NCI-H2171 treated with DMSO at 0.1 percent for 48 hours (cell line): ENCODE measurements around the gene FLNA.

Experiments used
- DNase-seq: peaks from one replicate; lab custom pipeline; 2025; lab: John Stamatoyannopoulos, UW

FLNA gene

DNA sequence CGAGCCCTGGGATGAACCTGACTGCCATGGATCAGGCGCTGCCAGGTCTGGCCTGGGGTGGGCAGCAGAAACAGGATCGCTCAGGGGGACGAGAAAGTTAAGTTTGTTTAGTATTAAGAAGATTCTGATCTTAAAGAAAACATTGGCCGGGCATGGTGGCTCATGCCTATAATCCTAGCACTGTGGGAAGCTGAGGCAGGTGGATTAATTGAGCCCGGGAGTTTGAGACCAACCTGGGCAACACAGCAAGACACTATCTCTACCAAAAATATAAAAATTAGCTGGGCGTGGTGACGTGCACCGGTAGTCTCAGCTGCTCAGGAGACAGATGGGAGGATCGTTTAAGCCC lies 696 bp upstream of the FLNA start:
- DNase-seq = no peak

DNA sequence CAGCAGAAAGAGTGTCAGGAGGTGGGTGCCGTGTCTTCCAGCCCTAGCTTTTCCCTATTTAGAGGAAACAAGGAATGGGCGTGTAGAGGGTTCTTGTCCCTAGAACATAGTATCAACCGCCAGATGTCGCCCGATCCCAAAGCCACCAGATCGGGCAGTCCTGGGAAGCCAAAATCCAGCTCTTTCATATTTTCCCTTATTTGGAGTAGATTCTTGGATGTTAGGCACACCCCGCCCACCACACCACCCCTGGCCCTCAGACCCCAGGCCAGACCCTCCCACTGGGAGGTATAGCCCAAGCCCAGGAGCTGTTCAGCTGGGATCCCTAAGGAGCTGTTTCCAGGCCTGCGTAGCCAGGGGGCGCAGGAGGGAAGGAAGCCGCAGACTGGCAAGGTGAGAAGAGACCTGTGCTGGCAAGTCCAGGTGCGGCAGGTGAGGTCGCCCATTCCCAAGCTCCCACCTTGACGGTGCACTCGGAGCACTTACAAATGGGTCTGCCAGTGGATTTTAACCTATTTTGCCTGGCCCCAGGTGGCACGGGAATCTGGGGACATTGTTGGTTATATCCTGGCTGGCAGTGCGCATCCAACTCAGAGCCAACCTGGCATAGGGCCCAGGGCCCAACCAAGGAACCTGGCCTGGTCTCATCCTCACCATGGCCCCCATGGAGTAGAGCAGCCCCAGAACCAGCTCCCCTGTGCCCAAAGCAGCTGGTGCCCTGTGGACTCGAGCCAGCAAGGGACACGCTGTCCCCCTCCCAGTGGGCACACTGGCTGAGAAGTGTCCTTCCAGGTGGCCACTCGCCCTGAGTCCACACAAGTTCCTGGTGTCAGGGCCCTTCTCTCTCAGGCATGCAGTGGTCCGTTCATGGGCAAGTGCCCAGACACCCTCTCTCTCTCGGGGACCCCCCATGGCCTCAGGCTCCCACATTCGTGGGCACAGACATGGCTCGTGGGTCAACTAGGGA lies 811 bp downstream of the FLNA start:
- peak; percentile 76 for DNase-seq

- no peak for DNase-seq
Observed at GRCh38 chrX:154372612-154373022, 1.8 kb downstream of the FLNA start.

- DNase-seq = no peak
Observed at GRCh38 chrX:154371789-154372300, 2.6 kb downstream of the FLNA start.

DNA sequence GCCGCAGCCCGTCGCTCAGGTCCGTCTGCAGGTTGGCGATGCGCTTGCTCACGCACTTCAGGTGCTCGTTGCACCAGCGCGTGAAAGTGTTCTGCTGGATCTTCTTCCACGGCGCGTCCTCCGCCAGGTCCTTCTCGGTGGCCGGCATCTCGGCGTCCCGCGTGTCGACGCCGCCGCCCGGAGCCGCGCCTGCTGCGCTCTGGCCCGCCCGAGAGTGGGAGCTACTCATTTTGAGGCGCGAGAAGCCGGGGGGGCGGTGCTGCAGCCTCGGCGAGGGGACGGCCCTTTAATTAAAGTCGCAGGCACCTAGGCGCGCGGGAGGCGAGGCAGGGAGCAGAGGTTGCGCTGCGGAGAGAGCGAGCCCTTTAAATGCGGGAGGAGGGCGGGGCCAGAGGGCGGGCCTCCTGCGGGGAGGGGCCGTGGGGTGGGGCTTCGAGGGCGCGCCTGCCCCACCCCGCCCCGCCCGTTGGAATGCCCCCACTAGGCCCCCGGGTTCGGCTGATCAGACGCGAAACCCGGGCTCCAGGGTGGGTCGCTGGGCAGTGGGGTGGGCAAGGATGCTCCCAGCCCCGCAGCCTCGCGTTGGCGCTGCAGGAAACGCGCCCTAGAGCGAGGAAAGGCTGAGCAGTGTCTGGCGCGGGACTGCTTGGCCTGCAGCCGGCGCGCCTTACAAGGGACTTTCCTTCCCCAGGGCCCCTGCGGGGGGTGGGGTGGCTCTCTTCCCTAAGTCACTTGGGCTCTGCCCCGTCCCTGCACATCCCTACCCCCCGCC lies 3.2 kb downstream of the FLNA start:
- peak; percentile 84 for DNase-seq

DNA sequence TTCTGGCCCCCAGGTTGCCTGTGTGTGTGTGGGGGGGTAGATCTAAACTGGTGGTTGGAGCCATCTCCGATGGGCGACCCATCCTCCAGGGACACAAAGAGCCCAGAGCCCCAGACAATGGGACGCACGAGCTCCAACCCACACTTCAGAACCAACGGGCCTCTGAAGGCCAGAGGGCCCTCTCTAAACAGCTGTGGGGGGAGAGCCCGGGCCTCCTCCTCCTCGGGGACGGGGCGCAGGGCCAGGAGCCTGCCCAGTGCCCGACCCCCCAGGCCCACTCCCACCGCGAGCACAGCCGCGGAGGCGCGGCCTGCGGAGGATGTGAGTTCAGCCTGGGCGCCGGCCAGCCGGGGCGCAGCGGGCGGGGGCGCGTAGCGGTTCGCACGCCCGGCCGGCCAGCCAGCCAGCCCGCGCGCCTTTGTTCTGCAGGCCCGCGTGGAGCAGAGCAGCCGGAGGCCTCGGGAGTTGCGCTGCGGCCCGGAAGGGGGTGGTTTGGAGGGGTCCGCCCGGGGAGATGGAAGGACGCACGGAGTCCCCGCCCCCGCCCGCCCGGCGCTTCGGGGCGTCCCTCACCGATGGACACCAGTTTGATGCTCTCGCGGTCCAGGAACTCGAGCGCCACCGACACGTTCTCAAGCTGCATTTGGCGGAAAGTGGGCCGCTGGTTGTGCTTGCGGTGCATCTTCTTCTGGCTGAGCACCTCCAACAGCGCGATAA lies 4.0 kb downstream of the FLNA start:
- no peak for DNase-seq

GRCh38 chrX:154369449-154370299 lies 4.8 kb downstream of the FLNA start:
- DNase-seq = peak; percentile 64

DNA sequence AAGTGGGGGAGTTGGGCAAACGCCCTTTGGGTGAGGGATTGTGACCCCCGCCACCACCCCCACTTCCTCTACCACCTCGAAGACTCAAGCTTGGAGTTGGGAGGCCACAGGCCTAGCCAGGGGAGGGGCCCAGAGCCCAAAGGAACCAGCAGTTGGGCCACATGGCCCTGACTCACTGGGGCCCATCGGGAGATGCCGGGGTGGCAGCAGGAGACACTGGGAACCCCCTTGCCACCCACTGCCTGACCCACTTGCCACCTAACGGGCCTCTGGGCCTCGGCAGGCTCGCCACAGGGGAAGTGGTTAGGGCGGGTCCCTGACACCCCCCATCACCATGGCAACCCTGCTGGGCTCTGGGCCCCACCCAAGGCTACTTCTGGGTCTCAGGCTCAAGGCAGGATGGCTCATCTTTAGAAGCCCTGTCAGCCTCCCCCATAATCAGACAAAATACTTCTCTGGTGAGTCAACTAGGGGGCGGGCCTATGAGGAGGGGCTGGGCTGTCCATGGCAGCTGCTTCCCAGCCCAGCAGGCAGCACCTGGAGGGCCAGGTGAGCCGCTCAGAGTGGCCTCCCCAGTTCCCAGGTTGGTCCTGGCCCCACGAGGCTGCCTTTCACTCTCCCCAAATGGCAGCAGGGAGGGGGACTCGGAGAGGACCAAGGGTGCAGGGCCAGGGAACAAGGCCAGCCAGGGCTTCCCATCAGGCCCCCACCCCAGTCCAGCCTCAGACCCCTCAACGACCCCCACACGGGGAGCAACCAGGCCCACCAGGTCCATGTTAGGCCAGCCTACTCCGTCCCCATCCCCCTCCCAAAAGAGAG lies 5.6 kb downstream of the FLNA start:
- no peak for DNase-seq

- no peak for DNase-seq
Observed at GRCh38 chrX:154367474-154368308, 6.7 kb downstream of the FLNA start.

- DNase-seq = no peak
Observed at GRCh38 chrX:154366666-154367055, 7.8 kb downstream of the FLNA start.

GRCh38 chrX:154365997-154366665 lies 8.3 kb downstream of the FLNA start:
- DNase-seq = no peak

- DNase-seq = no peak
Observed at GRCh38 chrX:154365052-154365600, 9.3 kb downstream of the FLNA start.

- DNase-seq = no peak
Observed at GRCh38 chrX:154363706-154364439, 10.6 kb downstream of the FLNA start.

DNA sequence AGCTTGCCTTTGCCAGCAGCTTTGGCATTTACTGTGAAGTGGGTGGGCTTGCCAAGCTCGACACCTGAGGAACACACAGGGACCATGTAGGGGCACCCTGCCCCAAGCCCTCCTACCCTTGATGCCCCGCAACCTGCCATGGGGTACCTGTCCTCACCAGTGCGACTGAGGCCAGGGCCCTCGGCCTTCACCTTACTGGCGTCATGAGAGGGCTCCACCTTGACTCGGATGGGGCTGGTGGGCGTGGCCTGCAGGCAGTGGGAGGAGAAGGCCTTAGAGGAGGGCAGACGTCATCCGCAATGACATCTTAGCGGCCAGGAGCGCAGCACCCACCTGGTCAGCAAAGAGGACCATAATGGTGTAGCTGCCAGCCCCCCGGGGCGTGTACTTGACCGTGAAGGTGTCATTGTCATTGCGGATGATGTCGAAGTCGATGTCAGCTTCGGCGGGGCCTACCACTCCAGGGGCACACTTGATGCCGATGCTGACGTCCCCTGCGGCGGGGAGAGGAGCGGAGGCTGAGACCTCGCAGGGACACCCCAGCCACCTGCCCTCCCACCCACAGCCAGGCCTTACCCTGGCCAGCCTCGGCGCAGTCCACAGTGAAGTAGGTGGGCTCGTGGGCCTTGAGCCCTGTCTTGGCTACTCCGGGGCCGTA lies 12.2 kb downstream of the FLNA start:
- DNase-seq = no peak

- no peak for DNase-seq
Observed at GRCh38 chrX:154360155-154360713, 14.2 kb downstream of the FLNA start.

DNA sequence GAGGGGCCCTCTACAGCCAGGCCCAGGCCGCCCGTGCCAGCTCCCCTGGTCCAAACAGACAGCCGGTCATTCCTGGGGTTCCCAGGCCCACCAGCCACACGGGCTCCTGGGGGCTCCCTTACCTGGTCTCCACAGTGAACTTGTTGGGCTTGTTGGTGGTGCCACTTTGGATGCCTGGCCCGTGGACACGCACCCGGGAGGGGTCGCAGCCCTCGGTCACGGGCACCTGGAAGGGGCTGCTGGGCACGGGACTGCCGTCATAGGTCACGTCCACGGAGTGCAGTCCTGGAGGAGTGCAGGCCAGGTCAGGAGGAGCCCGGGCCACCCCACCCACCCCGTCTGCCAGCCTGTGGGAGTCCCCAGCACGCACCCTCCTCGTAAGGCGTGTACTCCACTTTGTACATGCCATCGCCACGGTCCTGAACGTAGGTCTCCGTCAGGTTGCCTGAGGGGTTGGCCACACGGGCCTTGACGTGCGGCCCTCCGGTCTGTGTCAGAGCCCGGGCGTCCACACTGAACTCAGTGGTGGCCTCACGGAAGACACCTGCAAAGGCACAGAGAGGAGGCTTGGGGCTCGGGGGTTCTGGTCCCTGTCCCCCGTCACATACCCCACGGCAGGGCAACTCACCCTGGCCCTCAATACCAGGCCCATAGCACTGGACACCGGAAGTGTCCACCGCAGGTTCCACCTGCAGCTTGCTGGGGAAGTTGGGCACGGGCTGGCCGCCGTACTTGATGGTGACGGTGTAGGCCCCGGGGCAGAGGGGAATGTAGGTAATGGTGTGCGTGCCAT lies 14.9 kb downstream of the FLNA start:
- DNase-seq = no peak
